Islet of Langerhans (tissue), 1 donor: Measurements from ENCODE around the gene CTU2.

ENCODE experiments used
- FAIRE-seq: peaks from one replicate; lab custom pipeline; 2011; peaks lifted over from hg19 to GRCh38; lab: Jason Lieb, UNC

CTU2 gene

DNA sequence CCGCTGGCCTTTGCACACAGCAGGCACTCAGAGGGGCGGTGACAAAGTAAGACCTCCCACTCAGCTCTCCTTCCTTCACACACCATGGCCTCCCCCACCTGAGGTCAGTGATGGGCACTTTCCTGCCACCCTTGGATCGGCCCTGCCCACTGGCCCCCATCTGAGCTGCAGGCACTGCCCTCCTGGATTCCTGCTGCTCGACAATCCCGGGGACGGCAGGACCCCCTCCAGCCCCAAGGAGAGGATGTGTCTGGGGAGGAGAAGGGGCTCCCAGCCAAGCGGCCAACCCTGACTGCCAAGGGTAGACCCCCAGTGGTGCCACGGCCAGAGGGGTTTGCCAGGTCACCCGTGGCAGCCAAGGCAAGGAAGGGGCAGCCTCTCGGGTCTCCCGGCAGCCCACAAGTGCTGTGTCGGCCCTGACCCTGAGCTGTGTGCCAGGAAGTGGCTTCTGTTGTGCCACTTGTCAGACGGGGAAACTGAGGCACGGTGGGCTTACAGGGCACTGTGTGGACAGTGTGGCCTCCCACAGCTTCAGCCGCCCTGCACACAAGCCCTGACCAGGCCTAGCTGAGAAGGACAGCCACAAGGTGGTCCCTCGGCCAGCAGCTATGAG is 56.1 kb downstream of the CTU2 start:
- FAIRE-seq, result no peak

DNA sequence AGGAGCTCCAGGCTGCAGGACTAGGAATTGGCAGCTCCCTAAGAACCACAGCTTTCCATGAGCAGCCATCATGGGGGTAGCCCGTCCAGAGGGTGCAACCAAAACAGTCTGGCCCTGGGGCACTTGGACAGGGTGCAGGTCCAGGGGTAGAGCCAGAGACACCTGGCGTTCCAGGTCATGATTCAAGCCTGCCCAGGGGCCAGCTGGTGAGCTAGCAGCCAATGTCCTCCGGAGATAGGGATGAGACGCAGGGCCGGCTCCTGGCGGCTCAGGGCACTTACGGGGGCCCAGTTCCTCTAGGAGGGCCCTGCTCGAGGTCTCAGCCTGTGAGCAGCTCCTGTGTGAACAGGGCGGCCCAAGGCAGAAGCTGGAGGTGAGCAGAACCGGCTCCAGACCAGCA is 56.6 kb downstream of the CTU2 start:
- no peak for FAIRE-seq

- FAIRE-seq, result no peak
These were observed 57.3 kb downstream of the CTU2 start for GRCh38 chr16:88763502-88764053.

- FAIRE-seq, result no peak
These were observed 57.8 kb downstream of the CTU2 start for GRCh38 chr16:88764080-88764479.

- no peak for FAIRE-seq
These were observed 58.6 kb downstream of the CTU2 start for GRCh38 chr16:88764913-88765349.
